Measurements from ENCODE around the gene ZNF234.
A peak's percentile ranks its signal among the peaks of the same experiment; 100 is the strongest.
"Not testable (repeated sequence)": the region's sequence is repeated elsewhere in the genome, so short reads cannot be mapped to it uniquely, and the experiment has no call there.

ZNF234 gene

DNA sequence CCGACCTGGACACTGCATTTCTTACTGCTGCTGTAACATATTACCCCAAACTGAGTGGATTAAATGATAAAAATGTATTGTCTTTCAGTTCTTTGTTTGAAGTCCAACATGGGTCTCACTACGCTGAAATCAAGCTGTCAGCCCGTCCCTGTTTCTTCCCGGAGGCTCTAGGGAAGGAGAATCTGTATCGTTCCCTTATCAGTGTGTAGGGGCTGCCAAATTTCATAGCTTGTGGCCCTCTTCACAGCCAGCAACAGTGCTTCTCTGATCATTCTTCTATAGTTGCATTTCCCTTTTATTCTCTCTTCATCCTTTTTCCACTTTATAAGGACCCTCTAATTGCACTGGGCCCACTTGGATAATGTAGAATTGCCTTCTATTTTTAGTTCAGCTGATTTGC is 10.1 kb downstream of the ZNF234 start:
- Mint-ChIP-seq H3K36me3 (peaks cover 70 to 76% of the 10 kb centered on the region in 2 donors), H3K4me1 (no peaks in the 10 kb centered on the region), H3K27me3 (no peaks in the 10 kb centered on the region), H3K9me3 (peaks cover 14 to 26% of the 10 kb centered on the region in 2 donors), H3K27ac (no peak overlapping the region), H3K4me3 (no peak overlapping the region)
- ATAC-seq (replicated peaks) (no peak), DNase-seq (no peak)

DNA sequence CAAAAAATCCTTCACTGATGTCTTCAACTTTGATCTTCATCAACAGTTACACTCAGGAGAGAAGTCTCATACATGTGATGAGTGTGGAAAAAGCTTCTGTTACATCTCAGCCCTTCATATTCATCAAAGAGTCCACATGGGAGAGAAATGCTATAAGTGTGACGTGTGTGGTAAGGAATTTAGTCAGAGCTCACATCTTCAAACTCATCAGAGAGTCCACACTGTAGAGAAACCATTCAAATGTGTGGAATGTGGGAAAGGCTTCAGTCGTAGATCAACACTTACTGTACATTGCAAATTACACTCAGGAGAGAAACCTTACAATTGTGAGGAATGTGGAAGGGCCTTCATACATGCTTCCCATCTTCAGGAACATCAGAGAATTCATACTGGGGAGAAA is 15.1 kb downstream of the ZNF234 start:
- peaks cover 32 to 37% of the 10 kb centered on the region in 2 donors for H3K9me3 Mint-ChIP-seq
- DNase-seq = no peak
- H3K4me1 Mint-ChIP-seq = no peaks in the 10 kb centered on the region
- H3K27me3 Mint-ChIP-seq = no peaks in the 10 kb centered on the region
- H3K27ac Mint-ChIP-seq = no peak overlapping the region
- peaks cover 52 to 63% of the 10 kb centered on the region in 2 donors for H3K36me3 Mint-ChIP-seq
- no peak overlapping the region for H3K4me3 Mint-ChIP-seq
- ATAC-seq (replicated peaks) = no peak

DNA sequence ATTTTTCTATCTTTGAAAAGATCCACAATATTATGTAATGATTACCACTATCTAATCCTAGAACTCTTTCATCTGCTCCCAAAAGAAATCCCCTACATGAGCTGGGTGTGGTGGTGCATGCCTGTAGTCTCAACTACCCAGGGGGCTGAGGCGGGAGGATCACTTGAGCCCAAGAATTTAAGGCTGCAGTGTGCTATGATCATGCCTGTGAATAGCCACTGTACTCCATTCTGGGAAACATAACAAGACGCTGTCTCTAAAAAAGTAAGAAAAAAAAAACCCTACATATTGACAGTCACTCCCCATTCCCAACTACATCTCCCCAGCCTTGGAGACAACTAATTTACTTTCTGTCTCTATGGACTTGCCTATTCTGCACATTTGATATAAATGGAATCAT is 22.4 kb downstream of the ZNF234 start:
- no peaks in the 10 kb centered on the region for H3K27me3 Mint-ChIP-seq
- H3K4me3 Mint-ChIP-seq = no peak overlapping the region
- no peak for DNase-seq
- peaks cover 10 to 23% of the 10 kb centered on the region in 2 donors for H3K4me1 Mint-ChIP-seq
- ATAC-seq (replicated peaks) = no peak
- peaks cover 19 to 32% of the 10 kb centered on the region in 2 donors for H3K36me3 Mint-ChIP-seq
- H3K27ac Mint-ChIP-seq = no peak overlapping the region
- H3K9me3 Mint-ChIP-seq = peaks cover 5 to 9% of the 10 kb centered on the region in 2 donors

DNA sequence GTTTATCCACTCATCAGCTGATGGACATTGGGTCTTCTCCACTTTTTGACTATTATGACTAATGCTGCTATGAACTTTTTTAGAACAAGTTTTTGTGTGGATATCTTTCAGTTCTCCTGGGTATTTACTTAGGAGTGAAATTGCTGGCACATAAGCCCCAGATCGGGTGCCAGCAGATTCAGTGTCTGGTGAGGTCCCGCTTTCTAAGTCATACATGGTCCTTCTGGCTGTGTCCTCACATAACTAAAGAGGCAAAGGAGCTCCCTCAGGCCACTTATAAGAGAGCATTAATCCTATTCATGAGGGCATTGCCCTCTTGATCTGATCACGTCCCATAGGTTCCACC is 22.9 kb downstream of the ZNF234 start:
- ATAC-seq (replicated peaks) (no peak), DNase-seq (no peak)
- peaks cover 22 to 36% of the 10 kb centered on the region in 2 donors for H3K36me3 Mint-ChIP-seq
- peaks cover 5 to 9% of the 10 kb centered on the region in 2 donors for H3K9me3 Mint-ChIP-seq
- H3K27ac Mint-ChIP-seq = peak overlapping the region; percentile 99
- no peaks in the 10 kb centered on the region for H3K27me3 Mint-ChIP-seq
- H3K4me1 Mint-ChIP-seq = peaks cover 10 to 23% of the 10 kb centered on the region in 2 donors
- peak overlapping the region; percentile 99 to 100 for H3K4me3 Mint-ChIP-seq

DNA sequence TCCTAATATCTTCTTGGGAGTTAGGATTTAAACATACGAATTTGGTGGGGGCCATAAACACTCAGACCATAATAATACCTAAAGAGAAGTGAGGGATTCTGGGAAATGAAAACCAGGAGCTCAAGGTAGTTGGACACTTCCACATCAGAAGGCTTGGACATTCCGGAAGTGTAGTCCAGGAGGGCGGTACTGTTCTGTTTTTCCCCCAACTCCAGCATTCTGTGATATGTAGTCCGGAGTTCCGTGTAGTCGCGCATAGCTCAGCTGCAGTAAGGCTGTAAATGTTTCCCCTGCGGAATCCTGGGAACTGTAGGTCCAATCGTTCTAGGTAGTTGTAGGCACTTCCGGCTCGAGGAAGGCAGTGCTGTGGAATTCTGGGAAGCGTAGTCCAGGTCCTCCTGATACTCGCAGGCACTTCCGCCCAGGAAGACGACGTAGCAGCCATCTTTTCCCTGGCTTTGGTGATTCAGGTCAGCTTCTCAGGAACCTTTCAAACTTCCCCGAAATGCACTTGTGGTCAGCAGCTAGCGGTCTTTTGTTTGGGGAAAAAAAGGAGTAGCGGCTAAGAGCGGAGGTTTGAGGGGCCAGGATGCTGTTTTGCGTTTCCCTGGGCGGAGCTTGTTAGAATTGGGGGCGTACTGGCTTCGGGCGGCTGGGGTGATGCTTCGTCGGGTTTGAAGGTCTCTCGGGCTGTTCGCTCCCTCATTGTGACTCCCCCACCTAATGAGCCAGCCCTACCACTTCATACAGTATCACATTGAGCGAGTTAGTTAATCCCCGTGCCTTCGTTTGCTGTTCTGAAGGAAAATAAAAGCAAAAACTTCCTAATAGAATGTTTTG is 23.5 kb downstream of the ZNF234 start, which contains the start of gene ZNF226:
Gene ZNF226, plus strand, starts transcription at position 428 of the 840 bp plus-strand sequence. CDS start 4,981 bp downstream, outside the sequence.
- peaks cover 24 to 39% of the 10 kb centered on the region in 2 donors for H3K36me3 Mint-ChIP-seq
- peak within 1 kb of the TSS; percentile 99 to 100 for H3K4me3 Mint-ChIP-seq
- DNase-seq = peak; percentile 87

DNA sequence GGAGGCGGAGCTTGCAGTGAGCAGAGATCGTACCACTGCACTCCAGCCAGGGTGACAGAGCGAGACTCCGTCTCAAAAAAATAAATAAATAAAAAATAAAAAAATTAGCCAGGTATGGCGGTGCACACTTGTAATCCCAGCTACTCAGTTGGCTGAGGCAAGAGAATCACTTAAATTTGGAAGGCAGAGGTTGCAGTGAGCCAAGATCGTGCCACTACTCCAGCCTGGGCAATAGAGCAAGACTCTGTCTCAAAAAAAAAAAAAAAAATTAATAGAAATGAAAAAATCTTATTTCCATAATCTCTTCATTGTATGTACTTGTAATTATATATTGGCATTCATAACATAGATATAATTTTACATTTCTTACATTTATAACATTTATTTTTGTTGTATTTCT is 29.3 kb downstream of the ZNF234 start:
- peaks cover 6 to 14% of the 10 kb centered on the region in 2 donors for H3K4me1 Mint-ChIP-seq
- H3K36me3 Mint-ChIP-seq = peaks cover 73 to 84% of the 10 kb centered on the region in 2 donors
- H3K4me3 Mint-ChIP-seq; H3K27me3 Mint-ChIP-seq; ATAC-seq (replicated peaks); H3K27ac Mint-ChIP-seq; DNase-seq: not testable (repeated sequence)
- H3K9me3 Mint-ChIP-seq = peaks cover 17 to 18% of the 10 kb centered on the region in 2 donors

More for the DNA sequence above, 23.5 kb downstream of the ZNF234 start, which contains the start of gene ZNF226:
- Mint-ChIP-seq H3K9me3 (peaks cover 5 to 7% of the 10 kb centered on the region in 2 donors), H3K27me3 (no peaks in the 10 kb centered on the region), H3K4me1 (peaks cover 10 to 23% of the 10 kb centered on the region in 2 donors), H3K27ac (peak within 1 kb of the TSS; percentile 99)
- peak; percentile 92 to 94 for ATAC-seq (replicated peaks)

DNA sequence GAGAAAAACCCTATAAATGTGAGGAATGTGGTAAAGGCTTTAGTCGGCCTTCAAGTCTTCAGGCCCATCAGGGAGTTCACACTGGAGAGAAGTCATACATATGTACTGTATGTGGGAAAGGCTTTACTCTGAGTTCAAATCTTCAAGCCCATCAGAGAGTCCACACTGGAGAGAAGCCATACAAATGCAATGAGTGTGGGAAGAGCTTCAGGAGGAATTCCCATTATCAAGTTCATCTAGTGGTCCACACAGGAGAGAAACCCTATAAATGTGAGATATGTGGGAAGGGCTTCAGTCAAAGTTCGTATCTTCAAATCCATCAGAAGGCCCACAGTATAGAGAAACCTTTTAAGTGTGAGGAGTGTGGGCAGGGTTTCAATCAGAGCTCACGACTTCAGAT is 35.2 kb downstream of the ZNF234 start:
- H3K4me3 Mint-ChIP-seq = no peak overlapping the region
- peaks cover 69 to 71% of the 10 kb centered on the region in 2 donors for H3K36me3 Mint-ChIP-seq
- H3K9me3 Mint-ChIP-seq = peaks cover 44 to 45% of the 10 kb centered on the region in 2 donors
- DNase-seq = no peak
- H3K27me3 Mint-ChIP-seq = no peaks in the 10 kb centered on the region
- H3K4me1 Mint-ChIP-seq = no peaks in the 10 kb centered on the region
- H3K27ac Mint-ChIP-seq = no peak overlapping the region
- ATAC-seq (replicated peaks) = no peak

DNA sequence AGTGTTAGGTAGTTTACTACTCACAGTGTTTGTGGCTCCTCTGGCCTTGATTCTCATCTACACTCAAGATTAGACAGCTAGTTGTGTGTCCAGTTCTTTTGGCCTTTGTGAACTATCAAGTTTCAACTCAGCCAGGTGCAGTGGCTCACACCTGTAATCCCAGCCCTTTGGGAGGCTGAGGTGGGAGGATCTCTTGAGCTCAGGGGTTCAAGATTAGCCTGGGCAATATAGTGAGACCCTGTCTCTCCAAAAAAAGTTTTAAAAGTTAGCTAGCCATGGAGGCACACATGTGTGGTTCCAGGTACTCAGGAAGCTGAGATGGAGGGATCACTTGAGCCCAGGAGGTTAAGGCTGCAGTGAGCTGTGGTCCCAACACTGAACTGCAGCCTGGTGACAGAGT is 39.6 kb downstream of the ZNF234 start:
- peaks cover 25 to 35% of the 10 kb centered on the region in 2 donors for H3K36me3 Mint-ChIP-seq
- H3K4me1 Mint-ChIP-seq = no peaks in the 10 kb centered on the region
- no peak overlapping the region for H3K27ac Mint-ChIP-seq
- ATAC-seq (replicated peaks) (no peak), DNase-seq (no peak)
- no peaks in the 10 kb centered on the region for H3K27me3 Mint-ChIP-seq
- no peak overlapping the region for H3K4me3 Mint-ChIP-seq
- peaks cover 40 to 41% of the 10 kb centered on the region in 2 donors for H3K9me3 Mint-ChIP-seq

DNA sequence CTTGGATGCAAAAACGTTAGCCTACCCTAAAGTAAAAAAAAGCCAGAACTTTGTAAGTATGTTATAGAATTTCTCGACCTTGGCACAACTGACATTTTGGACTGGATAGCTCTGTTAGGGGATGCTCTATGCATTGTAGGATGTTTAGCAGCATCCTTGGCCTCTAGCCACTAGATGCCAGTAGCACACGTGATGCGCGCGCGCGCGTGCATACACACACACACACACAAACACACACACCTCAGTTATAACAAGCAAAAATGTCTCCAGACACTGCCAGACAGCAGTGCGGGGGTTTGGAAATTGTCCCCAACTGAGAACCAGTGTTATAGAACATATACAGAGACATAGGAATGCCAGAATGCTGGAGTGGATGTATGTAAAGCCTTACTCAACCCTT is 40.8 kb downstream of the ZNF234 start:
- Mint-ChIP-seq H3K9me3 (peaks cover 29 to 30% of the 10 kb centered on the region in 2 donors), H3K36me3 (peaks cover 13 to 23% of the 10 kb centered on the region in 2 donors), H3K27me3 (no peaks in the 10 kb centered on the region), H3K4me1 (no peaks in the 10 kb centered on the region), H3K27ac (no peak overlapping the region), H3K4me3 (no peak overlapping the region)
- no peak for DNase-seq
- ATAC-seq (replicated peaks) = no peak

DNA sequence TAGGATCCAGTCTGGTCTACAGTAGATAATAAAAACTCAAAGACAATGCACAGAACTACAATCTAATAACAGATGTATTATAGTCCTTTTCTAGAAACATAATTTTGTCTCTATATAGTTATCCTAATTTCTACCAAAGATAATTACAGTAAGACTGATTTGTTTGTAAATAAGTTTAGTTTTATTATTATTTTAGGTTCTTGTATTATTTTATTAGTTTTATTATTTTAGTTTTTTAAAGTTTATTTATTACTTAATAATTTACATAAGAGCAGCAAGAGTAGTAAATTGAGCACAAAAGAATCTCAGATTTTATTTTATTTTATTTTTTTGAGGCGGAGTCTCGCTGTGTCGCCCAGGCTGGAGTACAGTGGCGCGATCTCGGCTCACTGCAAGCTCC is 48.7 kb downstream of the ZNF234 start:
- Mint-ChIP-seq H3K4me1 (no peaks in the 10 kb centered on the region), H3K4me3 (no peak overlapping the region), H3K36me3 (peaks cover 17 to 25% of the 10 kb centered on the region in 2 donors), H3K27me3 (peaks cover 5 to 13% of the 10 kb centered on the region in 2 donors), H3K9me3 (peaks cover 22 to 27% of the 10 kb centered on the region in 2 donors), H3K27ac (no peak overlapping the region)
- DNase-seq (no peak), ATAC-seq (replicated peaks) (no peak)

DNA sequence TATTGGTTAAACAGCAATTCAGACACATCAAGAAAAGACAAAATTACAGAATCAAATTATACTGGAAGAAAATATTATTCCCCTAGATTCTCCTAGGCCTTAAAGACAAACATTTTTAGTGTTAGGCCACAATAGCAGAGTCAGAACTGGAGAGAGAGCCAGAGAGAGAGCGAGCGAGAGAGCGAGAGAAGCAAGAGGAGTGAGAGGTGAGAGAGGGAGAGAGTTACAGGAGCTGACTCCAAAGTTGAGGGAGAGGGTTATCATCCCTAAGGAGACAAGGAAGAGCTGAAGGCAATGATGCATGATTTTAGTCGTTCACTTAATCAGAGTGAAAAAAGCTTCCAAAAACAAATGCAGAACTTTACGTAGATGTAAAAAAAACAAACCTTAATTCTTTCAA is 50.8 kb downstream of the ZNF234 start:
- H3K9me3 Mint-ChIP-seq = peaks cover 18 to 25% of the 10 kb centered on the region in 2 donors
- ATAC-seq (replicated peaks) (no peak), DNase-seq (no peak)
- no peaks in the 10 kb centered on the region for H3K4me1 Mint-ChIP-seq
- H3K27ac Mint-ChIP-seq = no peak overlapping the region
- no peak overlapping the region for H3K4me3 Mint-ChIP-seq
- peaks cover 17 to 31% of the 10 kb centered on the region in 2 donors for H3K36me3 Mint-ChIP-seq
- H3K27me3 Mint-ChIP-seq = peaks cover 5 to 13% of the 10 kb centered on the region in 2 donors

DNA sequence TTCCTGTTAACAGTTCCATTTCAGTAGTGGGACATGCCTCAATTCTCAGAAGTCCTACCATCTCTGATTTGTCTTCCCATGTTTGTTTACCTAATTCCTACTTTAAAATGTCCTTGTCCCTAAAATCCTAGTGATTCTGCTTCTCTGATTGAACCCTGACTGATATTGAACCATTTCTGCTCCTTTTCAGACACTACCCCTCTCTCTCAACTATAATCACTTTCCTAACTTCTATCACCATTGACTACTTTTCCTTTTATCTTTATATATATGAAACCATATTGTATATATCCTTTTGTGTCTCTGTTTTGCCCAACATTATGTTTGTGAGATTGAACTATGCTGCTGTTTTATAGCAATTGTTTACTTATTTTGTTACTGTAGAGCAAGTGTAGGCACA is 55.4 kb downstream of the ZNF234 start:
- Mint-ChIP-seq H3K9me3 (peaks cover 6 to 14% of the 10 kb centered on the region in 2 donors), H3K27me3 (peaks cover 5 to 6% of the 10 kb centered on the region in 2 donors), H3K36me3 (peaks cover 5 to 20% of the 10 kb centered on the region in 2 donors), H3K27ac (no peak overlapping the region), H3K4me3 (no peak overlapping the region), H3K4me1 (no peaks in the 10 kb centered on the region)
- no peak for ATAC-seq (replicated peaks)
- no peak for DNase-seq

DNA sequence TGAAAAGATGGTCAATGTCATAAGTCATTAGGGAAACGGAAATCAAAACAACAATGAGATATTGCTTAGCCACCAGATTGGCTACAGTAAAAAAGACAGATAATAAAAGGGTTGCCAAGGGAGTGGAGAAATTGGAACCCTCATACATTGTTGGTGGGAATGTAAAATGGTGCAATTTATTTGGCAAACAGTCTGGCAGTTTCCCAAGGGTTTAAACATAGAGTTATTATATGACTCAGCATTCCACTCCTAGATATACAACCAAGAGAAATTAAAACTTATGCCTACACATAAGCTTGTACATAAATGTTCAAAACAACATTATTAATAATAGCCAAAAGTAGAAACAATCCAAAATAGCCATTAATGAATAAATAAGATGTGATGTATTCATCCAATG is 61.1 kb downstream of the ZNF234 start:
- peaks cover 7 to 14% of the 10 kb centered on the region in 2 donors for H3K9me3 Mint-ChIP-seq
- peaks cover 12 to 15% of the 10 kb centered on the region in 2 donors for H3K27me3 Mint-ChIP-seq
- no peak overlapping the region for H3K27ac Mint-ChIP-seq
- no peak overlapping the region for H3K4me3 Mint-ChIP-seq
- peaks cover 10 to 14% of the 10 kb centered on the region in 2 donors for H3K36me3 Mint-ChIP-seq
- ATAC-seq (replicated peaks) (no peak), DNase-seq (no peak)
- H3K4me1 Mint-ChIP-seq = peaks cover 2 to 5% of the 10 kb centered on the region in 2 donors

DNA sequence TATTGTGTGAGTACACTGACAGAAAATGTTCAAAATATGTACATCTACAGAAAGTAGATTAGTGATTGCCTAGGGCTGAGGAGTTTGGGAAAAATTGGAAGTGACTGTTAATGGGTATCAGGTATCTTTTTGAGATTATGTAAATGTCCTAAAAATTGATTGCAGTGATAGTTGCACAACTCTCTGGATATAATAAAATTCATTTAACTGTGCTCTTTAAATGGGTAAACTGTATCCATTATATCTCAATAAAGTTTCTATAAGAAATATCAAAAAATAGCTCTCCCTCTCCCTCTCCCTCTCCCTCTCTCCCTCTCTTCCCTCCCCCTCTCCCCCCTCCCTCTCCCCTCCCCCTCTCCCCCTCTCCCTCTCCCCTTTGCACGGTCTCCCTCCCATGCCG is 61.6 kb downstream of the ZNF234 start:
- Mint-ChIP-seq H3K27me3 (peaks cover 12 to 15% of the 10 kb centered on the region in 2 donors), H3K27ac (no peak overlapping the region), H3K36me3 (peaks cover 10 to 15% of the 10 kb centered on the region in 2 donors), H3K9me3 (peaks cover 7 to 14% of the 10 kb centered on the region in 2 donors), H3K4me1 (peaks cover 4 to 5% of the 10 kb centered on the region in 2 donors), H3K4me3 (no peak overlapping the region)
- ATAC-seq (replicated peaks) = no peak
- DNase-seq = no peak

DNA sequence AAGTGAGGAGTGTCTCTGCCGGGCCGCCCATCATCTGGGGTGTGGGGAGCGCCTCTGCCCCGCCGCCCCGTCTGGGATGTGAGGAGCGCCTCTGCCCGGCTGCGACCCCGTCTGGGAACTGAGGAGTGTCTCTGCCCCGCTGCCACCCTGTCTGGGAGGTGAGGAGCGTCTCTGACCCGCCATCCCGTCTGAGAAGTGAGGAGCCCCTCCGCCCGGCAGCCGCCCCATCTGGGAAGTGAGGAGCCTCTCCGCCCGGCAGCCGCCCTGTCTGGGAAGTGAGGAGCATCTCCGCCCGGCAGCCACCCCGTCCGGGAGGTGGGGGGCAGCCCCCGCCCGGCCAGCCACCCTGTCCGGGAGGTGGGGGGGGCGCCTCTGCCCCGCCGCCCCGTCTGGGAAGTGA is 62.5 kb downstream of the ZNF234 start:
- H3K27ac Mint-ChIP-seq; ATAC-seq (replicated peaks); H3K4me3 Mint-ChIP-seq; DNase-seq: not testable (repeated sequence)
- Mint-ChIP-seq H3K36me3 (peaks cover 10 to 14% of the 10 kb centered on the region in 2 donors), H3K4me1 (peaks cover 4 to 10% of the 10 kb centered on the region in 2 donors), H3K9me3 (peaks cover 7 to 16% of the 10 kb centered on the region in 2 donors), H3K27me3 (peaks cover 12 to 15% of the 10 kb centered on the region in 2 donors)
